Duodenal mucosa (tissue), 2 donors: ENCODE data around the gene RASL10A.

ENCODE experiments used
- H3K27ac ChIP-seq: one replicate; pipeline ENCODE4 v1.7.0; 2013; ENCODE audit warnings: low read depth, low read length
- H3K27me3 ChIP-seq, 2 donors: one replicate each; pipeline ENCODE4 v1.7.0; 2013; ENCODE audit warnings: low read length in 2 of 2, control low read depth in 1 of 2; ENCODE audit not compliant: insufficient read depth in 2 of 2, control insufficient read depth in 1 of 2
- H3K36me3 ChIP-seq, 2 donors: one replicate each; pipeline ENCODE4 v1.7.0; 2013; ENCODE audit warnings: low read length in 2 of 2, control low read depth in 1 of 2; ENCODE audit not compliant: insufficient read depth in 2 of 2, control insufficient read depth in 1 of 2
- H3K4me1 ChIP-seq, 2 donors: one replicate each; pipeline ENCODE4 v1.7.0; 2013; ENCODE audit warnings: low read length in 2 of 2, control low read depth in 1 of 2; ENCODE audit not compliant: insufficient read depth in 2 of 2, control insufficient read depth in 1 of 2
- H3K4me3 ChIP-seq, 2 donors: one replicate each; pipeline ENCODE4 v1.7.0; 2013; ENCODE audit warnings: low read length in 2 of 2, low read depth in 1 of 2
- H3K9ac ChIP-seq, 2 donors: one replicate each; pipeline ENCODE4 v1.7.0; 2013; ENCODE audit warnings: low read length in 2 of 2, low read depth in 1 of 2
- H3K9me3 ChIP-seq, 2 donors: one replicate each; pipeline ENCODE4 v1.7.0; 2013; ENCODE audit warnings: low read length in 2 of 2, control low read depth in 1 of 2; ENCODE audit not compliant: control insufficient read depth in 1 of 2

RASL10A gene

DNA sequence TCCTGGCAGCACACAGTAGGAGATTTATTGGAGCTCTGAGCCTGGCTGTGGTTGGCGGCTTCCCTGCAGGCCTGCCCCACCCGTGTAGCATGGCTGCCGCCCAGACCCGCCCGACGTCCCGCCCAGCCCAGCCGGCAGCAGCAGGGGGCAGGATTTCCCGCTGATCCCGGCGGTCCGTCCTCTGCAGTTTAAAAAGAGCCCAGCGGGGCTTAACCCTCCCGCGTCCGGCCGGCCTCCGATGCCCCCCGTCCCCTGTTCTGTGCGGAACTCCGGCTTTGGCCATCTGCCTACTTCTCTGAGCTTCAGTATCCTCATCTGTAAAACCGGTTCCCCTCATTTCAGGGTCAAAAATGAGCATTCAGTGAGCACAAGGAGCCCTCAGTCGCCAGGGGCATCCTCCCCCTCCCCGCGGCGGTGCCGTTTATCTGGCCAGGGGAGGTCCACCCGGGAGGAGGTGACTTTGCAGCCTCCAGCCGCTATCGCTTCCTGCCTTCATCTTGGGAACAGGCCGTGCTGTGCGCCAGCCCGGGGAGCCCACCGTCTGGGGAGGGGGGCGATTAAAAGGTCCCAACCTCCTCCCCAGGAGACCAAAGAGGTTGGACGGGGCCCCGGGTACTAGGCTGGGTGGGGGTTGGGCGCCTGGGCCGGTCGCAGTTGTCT is 9.2 kb downstream of the RASL10A start, which contains the start of gene GAS2L1:
GAS2L1 (plus strand) TSS at position 476 of the 660 bp plus-strand sequence. CDS start 1,456 bp downstream, outside the sequence.
- Histone ChIP-seq H3K27ac (peak within 1 kb of the TSS; percentile 66), H3K4me3 (peak within 1 kb of the TSS; percentile 75 to 86), H3K4me1 (peaks cover 56 to 66% of the 10 kb centered on the region in 2 donors), H3K9me3 (no peaks in the 10 kb centered on the region), H3K36me3 (peaks cover 0 to 2% of the 10 kb centered on the region in 2 donors), H3K9ac (peak within 1 kb of the TSS; percentile 71 to 72), H3K27me3 (no peaks in the 10 kb centered on the region)

DNA sequence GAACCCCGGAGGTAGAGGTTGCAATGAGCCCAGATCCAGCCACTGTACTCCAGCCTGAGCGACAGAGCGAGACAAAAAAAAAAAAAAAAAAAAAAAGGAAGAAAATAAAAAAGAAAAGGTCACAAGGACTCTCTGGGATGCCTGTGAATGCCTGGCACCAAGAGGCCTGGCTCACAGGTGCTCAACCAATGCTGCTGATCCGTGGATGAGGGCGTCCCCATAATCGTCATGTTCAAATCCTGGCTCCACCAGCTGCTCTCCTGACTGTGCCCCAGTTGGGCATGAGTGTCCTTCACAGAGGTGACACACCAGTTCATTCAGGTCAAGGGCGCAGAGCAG is 9.7 kb downstream of the RASL10A start:
- H3K27ac ChIP-seq, result no peak overlapping the region
- H3K27me3 ChIP-seq, result no peaks in the 10 kb centered on the region
- peaks cover 54 to 62% of the 10 kb centered on the region in 2 donors for H3K4me1 ChIP-seq
- H3K9me3 ChIP-seq, result no peaks in the 10 kb centered on the region
- peak overlapping the region in 1 of 2 donors; percentile 57 for H3K9ac ChIP-seq
- H3K36me3 ChIP-seq, result peaks cover 3 to 7% of the 10 kb centered on the region in 2 donors
- H3K4me3 ChIP-seq, result peak overlapping the region; percentile 75 to 86

DNA sequence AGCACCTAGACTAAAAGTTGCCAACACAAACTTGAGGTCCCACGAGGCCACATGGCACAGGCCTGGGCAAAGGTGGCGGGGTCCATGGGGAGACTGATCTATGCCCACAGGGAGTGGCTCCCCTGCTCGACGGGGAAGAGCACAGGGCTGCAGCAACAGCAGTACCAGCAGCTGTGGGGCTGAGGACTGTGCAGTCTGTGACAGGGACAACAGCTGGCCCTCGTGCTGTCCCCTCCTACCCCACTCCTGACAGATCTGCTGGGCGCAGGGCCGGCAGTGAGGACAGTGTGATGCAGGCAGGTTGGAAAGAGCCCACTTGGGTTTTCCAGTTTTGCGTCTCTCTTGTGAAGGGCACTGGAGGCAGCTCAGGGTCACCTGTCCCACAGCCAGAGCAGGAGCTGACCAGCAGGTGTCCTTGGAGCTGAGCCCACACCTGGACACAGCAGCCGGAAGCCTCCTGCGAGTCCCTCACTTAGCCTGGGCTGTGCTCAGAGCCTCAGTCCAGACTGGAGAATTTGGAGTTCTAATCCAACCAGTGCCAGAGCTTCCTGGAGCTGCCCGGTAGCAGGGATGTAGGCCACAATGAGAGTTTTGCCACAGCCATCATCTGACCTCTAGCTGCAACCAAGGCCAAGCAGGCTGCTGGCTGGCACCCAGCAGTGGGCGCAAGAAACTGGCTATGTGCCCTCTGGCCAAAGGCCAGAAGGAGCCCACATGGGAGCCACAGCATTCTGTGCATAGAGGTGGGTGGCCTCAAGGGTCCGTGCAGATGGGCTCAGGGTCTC is 12.6 kb downstream of the RASL10A start:
- no peaks in the 10 kb centered on the region for H3K27me3 ChIP-seq
- peak overlapping the region; percentile 57 for H3K27ac ChIP-seq
- H3K9me3 ChIP-seq, result no peaks in the 10 kb centered on the region
- peak overlapping the region in 1 of 2 donors; percentile 6 for H3K4me3 ChIP-seq
- H3K9ac ChIP-seq, result peak overlapping the region; percentile 15 to 30
- peaks cover 26 to 34% of the 10 kb centered on the region in 2 donors for H3K36me3 ChIP-seq
- H3K4me1 ChIP-seq, result peaks cover 29 to 35% of the 10 kb centered on the region in 2 donors

GRCh38 chr22:29302402-29302680 is 13.2 kb downstream of the RASL10A start:
- H3K27ac ChIP-seq, result no peak overlapping the region
- H3K9me3 ChIP-seq, result no peaks in the 10 kb centered on the region
- H3K4me3 ChIP-seq, result no peak overlapping the region
- no peak overlapping the region for H3K9ac ChIP-seq
- no peaks in the 10 kb centered on the region for H3K27me3 ChIP-seq
- H3K4me1 ChIP-seq, result peaks cover 25 to 30% of the 10 kb centered on the region in 2 donors
- H3K36me3 ChIP-seq, result peaks cover 31 to 40% of the 10 kb centered on the region in 2 donors

- H3K36me3 ChIP-seq, result peaks cover 35 to 44% of the 10 kb centered on the region in 2 donors
- H3K9ac ChIP-seq, result no peak overlapping the region
- peaks cover 25 to 28% of the 10 kb centered on the region in 2 donors for H3K4me1 ChIP-seq
- H3K4me3 ChIP-seq, result no peak overlapping the region
- H3K27ac ChIP-seq, result no peak overlapping the region
- no peaks in the 10 kb centered on the region for H3K9me3 ChIP-seq
- no peaks in the 10 kb centered on the region for H3K27me3 ChIP-seq
These were observed 13.6 kb downstream of the RASL10A start for GRCh38 chr22:29301716-29302401.

DNA sequence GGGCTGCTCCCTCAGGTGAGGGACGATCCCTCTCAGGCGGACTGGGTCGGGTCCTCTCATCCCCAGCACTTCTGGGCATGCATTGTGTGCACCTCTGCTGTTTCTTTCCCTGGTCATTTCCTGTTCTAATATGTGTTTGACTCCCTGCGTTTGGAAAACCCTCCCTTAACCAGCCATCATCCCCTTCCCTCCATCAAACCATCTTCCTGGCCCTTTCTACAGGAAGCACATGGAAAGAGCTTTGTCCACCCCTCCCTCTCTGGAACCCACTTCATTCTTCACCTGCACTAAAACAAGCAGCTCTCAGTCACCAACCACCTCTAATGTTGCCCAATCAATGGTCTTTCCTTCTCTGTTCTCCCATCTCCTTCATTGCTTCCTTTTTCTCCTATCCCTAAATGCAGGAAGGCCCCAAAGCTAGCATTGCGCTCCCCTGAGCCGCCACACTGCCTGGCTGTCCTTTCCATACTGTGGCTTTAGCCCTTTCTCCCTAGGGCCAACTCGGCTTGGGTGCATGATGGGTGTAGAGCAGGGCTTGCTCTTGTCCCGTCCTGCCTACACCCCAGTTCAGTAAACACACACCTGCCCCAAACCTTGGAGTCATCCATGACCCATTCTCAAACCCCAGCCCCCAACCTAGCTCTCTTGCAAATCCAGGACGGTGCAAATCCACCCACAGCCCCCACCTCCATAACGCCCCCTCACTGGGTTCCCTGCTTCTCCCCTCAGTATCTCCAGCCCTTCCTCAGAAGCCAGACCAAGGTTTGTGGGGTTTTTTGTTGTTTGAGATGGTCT is 14.5 kb downstream of the RASL10A start:
- H3K4me1 ChIP-seq, result peaks cover 24 to 26% of the 10 kb centered on the region in 2 donors
- no peak overlapping the region for H3K9ac ChIP-seq
- no peak overlapping the region for H3K4me3 ChIP-seq
- H3K27ac ChIP-seq, result no peak overlapping the region
- peaks cover 41 to 53% of the 10 kb centered on the region in 2 donors for H3K36me3 ChIP-seq
- no peaks in the 10 kb centered on the region for H3K9me3 ChIP-seq
- no peaks in the 10 kb centered on the region for H3K27me3 ChIP-seq

GRCh38 chr22:29300467-29300806 is 15.1 kb downstream of the RASL10A start:
- Histone ChIP-seq H3K4me3 (no peak overlapping the region), H3K9me3 (no peaks in the 10 kb centered on the region), H3K36me3 (peaks cover 45 to 59% of the 10 kb centered on the region in 2 donors), H3K27me3 (no peaks in the 10 kb centered on the region), H3K27ac (no peak overlapping the region), H3K9ac (no peak overlapping the region), H3K4me1 (peaks cover 21 to 24% of the 10 kb centered on the region in 2 donors)

- peaks cover 49 to 69% of the 10 kb centered on the region in 2 donors for H3K36me3 ChIP-seq
- H3K9me3 ChIP-seq, result no peaks in the 10 kb centered on the region
- H3K4me3 ChIP-seq, result no peak overlapping the region
- H3K9ac ChIP-seq, result no peak overlapping the region
- H3K27ac ChIP-seq, result no peak overlapping the region
- H3K4me1 ChIP-seq, result peaks cover 21 to 24% of the 10 kb centered on the region in 2 donors
- no peaks in the 10 kb centered on the region for H3K27me3 ChIP-seq
These were observed 16.2 kb downstream of the RASL10A start for GRCh38 chr22:29299136-29299900.

- Histone ChIP-seq H3K36me3 (peaks cover 51 to 76% of the 10 kb centered on the region in 2 donors), H3K27me3 (no peaks in the 10 kb centered on the region), H3K9me3 (no peaks in the 10 kb centered on the region), H3K4me3 (no peak overlapping the region), H3K9ac (no peak overlapping the region), H3K4me1 (peaks cover 21 to 24% of the 10 kb centered on the region in 2 donors), H3K27ac (no peak overlapping the region)
These were observed 16.9 kb downstream of the RASL10A start for GRCh38 chr22:29298641-29299040.
